Measurements from ENCODE around the gene WNT2B. TPM values are rescaled to one million over a fixed set of nuclear protein-coding genes. Genes with fewer than 3 reads are reported as not detected.

WNT2B gene
- polyA plus RNA-seq, 1 donor, result 4.7 TPM

DNA sequence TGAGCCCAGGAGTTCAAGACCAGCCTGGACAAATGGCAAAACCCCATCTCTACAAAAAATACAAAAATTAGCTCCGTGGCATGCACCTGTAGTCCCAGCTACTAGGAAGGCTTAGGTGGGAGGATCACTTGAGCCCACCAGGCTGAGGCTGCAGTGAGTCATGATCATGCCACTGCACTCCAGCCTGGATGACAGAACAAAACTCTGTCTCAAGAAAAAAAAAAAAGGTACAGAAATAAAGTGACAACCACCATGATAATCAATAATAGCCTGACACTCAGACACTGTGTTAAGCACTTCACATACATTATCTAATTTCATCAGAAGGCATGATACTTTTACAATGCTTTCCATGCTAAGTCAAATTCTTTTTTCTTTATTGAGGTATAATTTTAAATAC, 57.0 kb downstream of the WNT2B start:
- DNase-seq (ENCODE audit: low read depth), result no peak

- no peak for DNase-seq (ENCODE audit: low read depth)
Measured at GRCh38 chr1:112575154-112575804, 66.5 kb downstream of the WNT2B start.

- DNase-seq (ENCODE audit: low read depth), result no peak
Measured at GRCh38 chr1:112576240-112576639, 67.5 kb downstream of the WNT2B start.

Other genes with a start within 250 kb of the WNT2B start
- gene CTTNBP2NL, start 112.8 kb upstream of the WNT2B start, polyA plus RNA-seq (ENCODE audit: insufficient read length), result 14.0 TPM
- 13.1 TPM for gene ST7L, start 110.2 kb downstream of the WNT2B start, polyA plus RNA-seq (ENCODE audit: insufficient read length)
- 75.0 TPM for gene CAPZA1, start 110.9 kb downstream of the WNT2B start, polyA plus RNA-seq (ENCODE audit: insufficient read length)
- gene MOV10, start 165.7 kb downstream of the WNT2B start, polyA plus RNA-seq (ENCODE audit: insufficient read length), result 58.5 TPM
- 306 TPM for gene RHOC, start 198.2 kb downstream of the WNT2B start, polyA plus RNA-seq (ENCODE audit: insufficient read length)
- gene PPM1J, start 206.4 kb downstream of the WNT2B start, polyA plus RNA-seq (ENCODE audit: insufficient read length), result 3.9 TPM

Measured in forelimb muscle (tissue), 1 donor.